CD8-positive, alpha-beta memory T cell (primary cell): ENCODE results near the gene AMER1. TPM values are rescaled to one million over a fixed set of nuclear protein-coding genes. Genes with fewer than 3 reads are reported as not detected.
"Not testable (repeated sequence)": the region's sequence is repeated elsewhere in the genome, so short reads cannot be mapped to it uniquely, and the experiment has no call there.

Experiments used
- CTCF ChIA-PET: fragments of 350-600 bp; sonication (Branson Sonifier 250); formaldehyde crosslinking; loops from one replicate; lab custom pipeline; 2021; ENCODE audit warnings: antibody characterized with exemption; lab: Charles Lee
- POLR2A ChIA-PET: fragments of 350-600 bp; sonication (Branson Sonifier 250); formaldehyde crosslinking; loops from one replicate; lab custom pipeline; 2021; ENCODE audit warnings: antibody characterized with exemption; lab: Charles Lee
- DNase-seq, 5 donors: peaks; one replicate each; pipeline versions ENCODE4 v3.0.0 to v3.0.0-alpha.2; 2020 to 2022; ENCODE audit warnings: mixed read lengths in 1 of 5
- H3K27ac ChIP-seq: one replicate; pipeline ENCODE4 v1.7.0; 2013; ENCODE audit warnings: low read depth, mild to moderate bottlenecking, low read length, moderate library complexity
- H3K27me3 ChIP-seq: 2 replicates; pipeline ENCODE4 v1.7.0; 2013; ENCODE audit warnings: low read length, mild to moderate bottlenecking; ENCODE audit not compliant: insufficient read depth, poor library complexity, severe bottlenecking
- H3K36me3 ChIP-seq: 2 replicates; pipeline ENCODE4 v1.7.0; 2013; ENCODE audit warnings: mild to moderate bottlenecking, low read length, moderate library complexity; ENCODE audit not compliant: insufficient read depth
- H3K4me1 ChIP-seq: 2 replicates; pipeline ENCODE4 v1.7.0; 2013; ENCODE audit warnings: mild to moderate bottlenecking, low read length, moderate library complexity; ENCODE audit not compliant: insufficient read depth
- H3K4me3 ChIP-seq: 2 replicates; pipeline ENCODE4 v1.7.0; 2013; ENCODE audit warnings: mild to moderate bottlenecking, low read length
- H3K9me3 ChIP-seq: 2 replicates; pipeline ENCODE4 v1.7.0; 2013; ENCODE audit warnings: mild to moderate bottlenecking, low read length
- H3K27ac Mint-ChIP-seq, 8 donors: one replicate each; pipeline ENCODE4 v1.8.0; 2020 to 2021; ENCODE audit warnings: mixed read lengths in 8 of 8, mild to moderate bottlenecking in 6 of 8, inconsistent platforms in 3 of 8, moderate library complexity in 3 of 8
- H3K27me3 Mint-ChIP-seq, 2 donors: one replicate each; pipeline ENCODE4 v1.8.0; 2020 to 2021; ENCODE audit warnings: mixed read lengths in 2 of 2, mild to moderate bottlenecking in 1 of 2, moderate library complexity in 1 of 2
- H3K36me3 Mint-ChIP-seq, 3 donors: one replicate each; pipeline ENCODE4 v1.8.0; 2020 to 2021; ENCODE audit warnings: mixed read lengths in 3 of 3, inconsistent platforms in 1 of 3, mild to moderate bottlenecking in 1 of 3
- H3K4me1 Mint-ChIP-seq, 3 donors: one replicate each; pipeline ENCODE4 v1.8.0; 2020 to 2021; ENCODE audit warnings: mixed read lengths in 3 of 3, inconsistent platforms in 1 of 3, mild to moderate bottlenecking in 1 of 3
- H3K4me3 Mint-ChIP-seq, 7 donors: one replicate each; pipeline ENCODE4 v1.8.0; 2020 to 2021; ENCODE audit warnings: mixed read lengths in 7 of 7, mild to moderate bottlenecking in 6 of 7, moderate library complexity in 4 of 7, inconsistent platforms in 2 of 7
- H3K9me3 Mint-ChIP-seq, 5 donors: one replicate each; pipeline ENCODE4 v1.8.0; 2020 to 2022; ENCODE audit warnings: mixed read lengths in 5 of 5, mild to moderate bottlenecking in 3 of 5, moderate library complexity in 2 of 5, inconsistent platforms in 1 of 5
- polyA plus RNA-seq: library from polyadenylated mRNA; unstranded; fragments of 300-500 nt; fragmentation: Illumina TruSeq; gene quantifications from one replicate; pipeline ENCODE4 v1.2.3, GENCODE V29; 2021
- total RNA-seq, 2 experiments: library from RNA; stranded (reverse); gene quantifications; one replicate each; pipeline ENCODE4 v1.2.3, GENCODE V29; 2021

Gene AMER1
- 1 to 10 TPM; 3.8 to 4.0 TPM for total RNA-seq
- 0.13 TPM for polyA plus RNA-seq

DNA sequence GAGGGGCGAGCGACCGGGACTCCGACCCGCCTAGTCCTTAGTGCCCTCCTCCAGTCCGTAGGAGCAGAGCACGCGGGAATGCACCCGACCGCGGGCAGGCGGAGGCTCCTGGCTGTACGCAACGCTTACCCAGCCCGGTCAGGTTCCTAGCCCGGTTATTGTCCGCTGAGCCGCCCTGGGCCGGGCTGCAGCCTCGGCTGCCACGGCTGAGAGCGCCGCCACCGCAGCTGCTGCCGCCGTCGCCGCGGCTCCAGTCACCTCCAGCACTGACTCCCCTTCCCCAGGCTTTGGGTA lies at the start of gene AMER1:
AMER1 (minus strand) TSS at position 268 of the 294 bp plus-strand sequence. CDS start 12,422 bp downstream, outside the sequence.
- DNase-seq, result no peak
- H3K4me1 ChIP-seq, result peaks cover 7% of the 10 kb centered on the region
- Mint-ChIP-seq H3K36me3 (peaks cover 0 to 3% (median 0%) of the 10 kb centered on the region in 3 donors), H3K9me3 (no peaks in the 10 kb centered on the region), H3K4me3 (peak within 1 kb of the TSS; percentile 90 to 98 (median 92)), H3K4me1 (peaks cover 6 to 29% (median 16%) of the 10 kb centered on the region in 3 donors), H3K27ac (peak within 1 kb of the TSS; percentile 89 to 98 (median 94)), H3K27me3 (peaks cover 0 to 4% of the 10 kb centered on the region in 2 donors)
- POLR2A ChIA-PET, result no interaction called here
- peak within 1 kb of the TSS; percentile 74 for H3K4me3 ChIP-seq
- CTCF ChIA-PET, result no interaction called here
- H3K27ac ChIP-seq, result peak within 1 kb of the TSS; percentile 79
- no peaks in the 10 kb centered on the region for H3K27me3 ChIP-seq
- no peaks in the 10 kb centered on the region for H3K36me3 ChIP-seq
- H3K9me3 ChIP-seq, result no peaks in the 10 kb centered on the region

DNA sequence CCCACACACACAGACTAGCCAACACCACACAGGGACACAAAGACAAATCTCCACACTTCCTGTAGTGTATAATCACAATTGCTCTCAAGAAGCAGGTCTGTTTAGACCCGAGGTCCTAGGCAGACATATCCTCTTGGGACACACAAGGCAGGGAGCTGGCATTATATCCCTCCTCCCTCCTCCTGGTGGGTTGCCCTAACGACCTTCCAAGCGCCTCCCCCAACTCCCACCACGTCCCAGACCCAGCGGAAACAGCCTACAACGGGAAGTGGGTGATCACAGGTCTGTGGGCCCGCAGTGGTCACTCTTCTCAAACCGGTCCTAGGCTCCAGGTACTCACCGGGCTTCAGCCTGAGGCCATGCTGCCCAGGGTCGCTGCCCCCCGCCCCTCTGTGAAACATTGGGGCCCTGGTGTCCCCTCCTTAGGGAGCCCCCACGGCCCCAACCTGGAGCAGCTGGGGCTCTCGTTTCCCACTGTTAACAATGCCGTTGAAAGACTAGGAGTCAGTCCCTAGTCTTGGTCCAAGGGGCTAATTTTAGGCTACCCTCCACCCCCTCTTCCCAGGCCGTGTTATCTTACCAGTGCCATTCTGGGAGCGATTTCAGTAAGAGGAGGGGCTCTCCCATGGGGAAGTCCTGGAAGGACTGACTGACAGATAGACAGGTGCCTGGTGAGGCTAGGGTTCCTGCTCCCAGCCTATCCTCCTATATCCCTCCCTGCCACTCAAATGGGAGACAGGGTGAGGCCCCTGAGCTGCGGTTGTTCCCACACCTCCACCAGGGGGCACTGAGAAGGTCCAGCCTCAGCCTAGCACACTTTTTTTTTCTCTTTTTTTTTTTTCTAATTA lies 24.8 kb upstream of the AMER1 start, which contains the start of gene ASB12:
ASB12 (minus strand) TSS at position 485 of the 848 bp plus-strand sequence. CDS start 4,957 bp downstream, outside the sequence.
- DNase-seq, result no peak
- H3K4me3 ChIP-seq, result no peak within 1 kb of the TSS
- H3K27me3 ChIP-seq, result no peaks in the 10 kb centered on the region
- no peak within 1 kb of the TSS for H3K4me3 Mint-ChIP-seq
- H3K27ac Mint-ChIP-seq, result no peak within 1 kb of the TSS
- CTCF ChIA-PET, result no interaction called here
- POLR2A ChIA-PET, result no interaction called here
- H3K36me3 ChIP-seq, result no peaks in the 10 kb centered on the region
- H3K9me3 Mint-ChIP-seq, result peaks cover 0 to 5% (median 3%) of the 10 kb centered on the region in 5 donors
- H3K4me1 ChIP-seq, result no peaks in the 10 kb centered on the region
- H3K4me1 Mint-ChIP-seq, result no peaks in the 10 kb centered on the region
- H3K27ac ChIP-seq, result no peak within 1 kb of the TSS
- no peaks in the 10 kb centered on the region for H3K9me3 ChIP-seq
- peaks cover 0 to 3% (median 0%) of the 10 kb centered on the region in 3 donors for H3K36me3 Mint-ChIP-seq
- no peaks in the 10 kb centered on the region for H3K27me3 Mint-ChIP-seq

DNA sequence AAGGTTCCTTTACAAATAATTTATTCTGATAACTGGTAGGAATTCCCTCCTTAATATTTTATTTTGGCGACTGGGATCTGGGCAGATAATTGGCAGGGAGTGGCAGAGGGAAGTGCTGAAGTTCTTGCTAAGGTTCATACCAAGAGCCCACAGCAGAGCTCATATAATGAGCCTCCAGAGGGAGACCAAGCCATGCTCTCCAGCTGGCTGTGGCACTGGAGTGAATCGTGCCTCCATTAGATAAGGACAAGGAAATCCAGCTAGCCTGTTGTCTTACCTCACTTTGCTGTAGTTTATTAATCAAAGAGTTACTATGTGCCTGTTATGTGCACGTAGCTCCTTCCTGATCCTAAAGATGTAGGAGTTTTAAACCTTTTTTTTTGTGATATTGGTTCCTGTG lies 23.6 kb upstream of the AMER1 start:
- no peaks in the 10 kb centered on the region for H3K27me3 ChIP-seq
- Mint-ChIP-seq H3K4me3 (no peak overlapping the region), H3K9me3 (peaks cover 0 to 4% (median 3%) of the 10 kb centered on the region in 5 donors), H3K27me3 (no peaks in the 10 kb centered on the region), H3K36me3 (peaks cover 0 to 3% (median 0%) of the 10 kb centered on the region in 3 donors), H3K4me1 (no peaks in the 10 kb centered on the region), H3K27ac (no peak overlapping the region)
- H3K36me3 ChIP-seq, result no peaks in the 10 kb centered on the region
- no peaks in the 10 kb centered on the region for H3K4me1 ChIP-seq
- DNase-seq, result no peak
- CTCF ChIA-PET, result no interaction called here
- POLR2A ChIA-PET, result no interaction called here
- H3K27ac ChIP-seq, result no peak overlapping the region
- H3K4me3 ChIP-seq, result no peak overlapping the region
- H3K9me3 ChIP-seq, result no peaks in the 10 kb centered on the region

DNA sequence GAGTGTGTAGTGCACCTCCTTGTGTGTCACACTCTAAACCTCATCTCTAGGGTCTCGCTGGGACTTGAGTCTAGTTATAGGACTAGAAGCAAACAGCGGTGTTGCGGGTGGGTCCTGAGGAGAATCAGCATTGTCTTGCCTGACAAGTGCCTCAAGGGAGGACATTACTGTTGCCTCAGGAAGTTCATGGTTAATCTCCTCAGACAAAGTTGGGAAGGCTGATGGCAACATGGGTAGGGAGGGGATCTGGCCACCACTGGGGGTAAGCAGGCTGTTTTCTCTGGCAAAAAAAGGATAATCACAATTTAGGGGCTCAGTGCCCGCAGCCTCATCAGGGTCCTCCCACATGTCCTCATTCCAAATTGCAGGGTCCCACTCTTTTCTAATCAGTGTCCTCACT lies 12.5 kb upstream of the AMER1 start:
- H3K4me3 Mint-ChIP-seq, result no peak overlapping the region
- H3K27ac ChIP-seq, result no peak overlapping the region
- no peaks in the 10 kb centered on the region for H3K4me1 Mint-ChIP-seq
- CTCF ChIA-PET, result no interaction called here
- no peaks in the 10 kb centered on the region for H3K27me3 ChIP-seq
- H3K9me3 ChIP-seq, result no peaks in the 10 kb centered on the region
- no peak overlapping the region for H3K27ac Mint-ChIP-seq
- no peak overlapping the region for H3K4me3 ChIP-seq
- H3K36me3 ChIP-seq, result no peaks in the 10 kb centered on the region
- peaks cover 0 to 3% of the 10 kb centered on the region in 2 donors for H3K27me3 Mint-ChIP-seq
- H3K36me3 Mint-ChIP-seq, result no peaks in the 10 kb centered on the region
- H3K9me3 Mint-ChIP-seq, result no peaks in the 10 kb centered on the region
- POLR2A ChIA-PET, result no interaction called here
- no peaks in the 10 kb centered on the region for H3K4me1 ChIP-seq
- no peak for DNase-seq

DNA sequence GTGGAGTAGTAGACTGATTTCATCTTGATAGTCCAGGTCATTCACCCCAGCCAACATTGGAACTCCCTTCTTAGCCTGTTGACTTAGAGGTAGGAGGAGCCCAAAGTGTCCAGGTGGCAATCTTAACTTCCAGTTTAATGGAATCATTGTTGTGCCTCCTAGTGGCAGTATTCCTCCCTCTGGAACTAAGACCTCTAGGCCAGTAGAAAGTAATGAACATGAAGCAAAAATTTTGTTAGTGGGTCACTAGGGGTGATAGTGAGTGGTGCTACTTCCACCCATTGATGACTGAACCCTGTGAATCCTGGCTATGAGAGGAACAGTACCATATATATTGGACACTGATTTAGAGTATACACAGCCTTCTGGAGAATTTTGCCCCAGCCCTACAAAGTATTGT lies 8.5 kb upstream of the AMER1 start:
- H3K4me1 ChIP-seq, H3K27me3 Mint-ChIP-seq, DNase-seq, H3K9me3 ChIP-seq, H3K36me3 ChIP-seq, POLR2A ChIA-PET, H3K4me3 ChIP-seq, H3K27ac ChIP-seq, H3K4me3 Mint-ChIP-seq, H3K4me1 Mint-ChIP-seq, H3K27me3 ChIP-seq, H3K36me3 Mint-ChIP-seq, CTCF ChIA-PET, H3K27ac Mint-ChIP-seq, H3K9me3 Mint-ChIP-seq: not testable (repeated sequence)

DNA sequence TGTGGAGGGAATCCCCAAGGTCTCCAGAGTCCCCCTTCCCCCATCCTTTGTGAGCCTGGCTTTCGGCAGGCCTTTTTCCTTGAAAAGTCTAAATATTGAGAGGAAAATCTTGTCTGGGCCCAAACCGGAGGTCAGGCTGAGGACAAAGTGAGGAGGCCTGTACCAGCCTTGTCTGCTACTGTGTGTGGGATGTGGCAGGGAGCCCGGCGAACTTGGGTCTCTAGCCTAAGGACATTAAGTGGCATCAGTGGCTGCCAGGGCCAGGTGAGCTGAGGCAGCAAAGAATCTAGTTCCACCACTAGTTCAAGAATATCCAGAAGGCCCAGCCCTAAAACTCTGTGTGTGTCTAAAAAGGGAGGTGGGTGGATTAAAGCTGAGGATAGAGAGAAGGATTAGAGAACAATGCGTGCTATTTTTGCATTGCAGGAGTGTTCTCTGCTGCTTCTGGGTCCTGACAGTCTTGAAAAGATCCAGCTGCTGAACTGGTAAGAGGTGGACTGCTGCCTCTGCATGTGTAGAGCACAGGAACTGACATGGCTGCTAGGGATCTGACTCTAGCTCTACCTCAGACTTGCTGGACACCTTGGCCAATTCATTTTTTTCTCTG lies 1.2 kb upstream of the AMER1 start:
- Histone ChIP-seq H3K4me3 (peak overlapping the region; percentile 74), H3K27ac (peak overlapping the region; percentile 79), H3K4me1 (peaks cover 7% of the 10 kb centered on the region), H3K27me3 (no peaks in the 10 kb centered on the region), H3K36me3 (no peaks in the 10 kb centered on the region), H3K9me3 (no peaks in the 10 kb centered on the region)
- DNase-seq, result no peak
- peaks cover 0 to 4% of the 10 kb centered on the region in 2 donors for H3K27me3 Mint-ChIP-seq
- CTCF ChIA-PET, result no interaction called here
- no peaks in the 10 kb centered on the region for H3K9me3 Mint-ChIP-seq
- H3K27ac Mint-ChIP-seq, result peak overlapping the region; percentile 89 to 98 (median 94)
- POLR2A ChIA-PET, result no interaction called here
- H3K4me3 Mint-ChIP-seq, result peak overlapping the region; percentile 90 to 98 (median 92)
- H3K4me1 Mint-ChIP-seq, result peaks cover 6 to 29% (median 11%) of the 10 kb centered on the region in 3 donors
- H3K36me3 Mint-ChIP-seq, result peaks cover 0 to 3% (median 0%) of the 10 kb centered on the region in 3 donors

DNA sequence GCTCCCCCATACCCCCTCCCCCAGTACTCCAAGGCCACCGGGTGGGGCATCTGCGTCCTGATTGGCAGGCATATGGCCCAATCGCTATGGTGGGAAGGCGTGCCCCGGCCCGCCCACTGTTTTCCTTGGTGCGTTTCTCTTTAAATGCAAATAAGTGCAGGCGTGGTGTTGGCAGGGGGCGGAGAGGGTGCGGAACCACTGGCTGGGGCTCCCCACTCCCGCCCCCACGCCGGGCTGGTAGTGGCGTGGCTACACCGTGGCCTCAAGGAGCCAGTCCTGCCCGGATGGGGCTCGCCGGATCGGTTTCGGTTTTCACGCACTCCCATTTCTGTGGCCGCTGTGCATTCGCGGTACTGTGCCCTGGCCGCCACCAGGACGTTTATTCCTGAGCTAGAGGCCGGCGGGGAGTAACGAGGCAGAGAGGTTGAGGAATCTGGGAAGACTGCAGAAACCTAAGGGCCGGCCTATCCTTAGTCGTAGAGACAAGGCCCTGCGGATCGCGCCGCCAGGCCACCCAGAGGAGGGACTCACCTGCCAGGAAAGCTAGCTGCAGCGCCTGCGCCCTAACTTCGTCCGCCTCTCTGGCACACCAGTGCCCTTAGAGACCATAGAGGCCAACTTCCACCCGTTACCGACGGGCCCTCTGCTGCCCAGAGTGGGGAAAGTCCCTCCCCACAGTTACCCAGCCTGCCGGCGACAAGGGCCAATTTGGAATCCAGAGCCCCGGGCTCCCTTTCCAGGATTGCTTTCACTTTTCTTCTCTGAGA lies 410 bp upstream of the AMER1 start:
- Mint-ChIP-seq H3K4me1 (peaks cover 6 to 29% (median 15%) of the 10 kb centered on the region in 3 donors), H3K9me3 (no peaks in the 10 kb centered on the region), H3K27ac (peak overlapping the region; percentile 89 to 98 (median 94)), H3K27me3 (peaks cover 0 to 4% of the 10 kb centered on the region in 2 donors), H3K4me3 (peak overlapping the region; percentile 90 to 98 (median 92)), H3K36me3 (peaks cover 0 to 3% (median 0%) of the 10 kb centered on the region in 3 donors)
- CTCF ChIA-PET, result no interaction called here
- peak; percentile 73 to 91 (median 83) for DNase-seq
- Histone ChIP-seq H3K9me3 (no peaks in the 10 kb centered on the region), H3K4me1 (peaks cover 7% of the 10 kb centered on the region), H3K27ac (peak overlapping the region; percentile 79), H3K36me3 (no peaks in the 10 kb centered on the region), H3K4me3 (peak overlapping the region; percentile 74), H3K27me3 (no peaks in the 10 kb centered on the region)
- POLR2A ChIA-PET, result no interaction called here
